GM19438 (cell line): ENCODE data around the gene APBB1IP.
"Not testable (repeated sequence)": the region's sequence is repeated elsewhere in the genome, so short reads cannot be mapped to it uniquely, and the experiment has no call there.

Experiments
- ATAC-seq: cut with Tn5 transposase; IDR thresholded peaks from one replicate; pipeline ENCODE4 v1.9.1; 2021; ENCODE audit warnings: low read depth; ENCODE audit not compliant: unreplicated experiment

Gene APBB1IP

DNA sequence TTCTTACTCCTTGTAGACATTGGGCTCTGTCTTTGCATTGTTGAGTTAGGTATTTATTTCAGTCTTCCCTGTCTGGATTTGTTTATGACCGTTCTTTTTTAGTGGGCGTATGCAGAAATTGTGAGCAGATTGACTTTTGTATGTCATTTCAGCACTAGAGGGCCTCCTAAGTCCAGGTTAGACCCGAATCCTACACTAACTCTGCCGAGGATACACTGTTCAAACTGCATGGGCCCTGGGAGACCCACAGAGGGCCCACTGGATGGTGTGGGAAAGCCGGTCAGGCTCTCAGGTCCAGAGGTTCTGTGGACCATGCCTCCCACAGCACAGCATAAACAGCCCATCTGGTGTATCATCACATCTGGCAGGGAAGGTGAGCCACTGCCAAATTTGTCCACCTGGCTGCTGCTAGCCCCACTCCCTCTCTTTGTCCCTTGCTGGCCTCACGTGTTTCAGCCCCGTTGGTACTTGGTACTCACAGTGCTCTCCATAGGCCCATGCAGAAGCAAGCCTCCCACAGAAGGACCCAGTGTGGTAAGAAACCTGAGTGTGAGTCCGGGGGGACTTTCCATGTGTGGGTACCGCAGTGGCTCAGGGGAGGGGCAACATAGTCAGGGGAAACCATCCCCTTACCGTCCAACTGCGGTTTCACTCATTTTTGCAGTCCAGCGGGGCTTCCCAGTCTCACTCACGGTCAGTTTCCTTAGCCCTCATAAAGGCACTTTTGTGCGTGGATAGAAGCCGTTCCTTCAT lies 112.8 kb downstream of the APBB1IP start:
- ATAC-seq, result no peak

DNA sequence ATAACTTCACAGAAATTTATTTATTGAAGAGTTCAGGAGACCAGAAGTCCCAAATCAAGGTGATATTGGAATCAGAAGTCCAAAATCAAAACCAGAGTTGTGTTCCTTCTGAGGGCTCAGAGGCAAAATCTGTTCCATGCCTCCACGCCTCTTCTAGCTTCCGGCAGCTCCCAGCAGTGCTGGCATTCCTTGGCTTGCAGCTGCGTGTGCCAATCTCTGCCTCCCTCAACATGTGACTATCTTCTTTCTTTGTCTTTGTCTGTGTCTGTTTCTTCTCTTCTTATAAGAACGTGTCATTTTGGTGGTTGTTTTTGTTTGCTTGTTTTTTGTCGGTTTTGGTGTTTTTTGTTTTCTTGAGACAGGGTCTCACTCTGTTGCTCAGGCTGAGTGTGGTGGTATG lies 116.1 kb downstream of the APBB1IP start:
- ATAC-seq, result no peak

DNA sequence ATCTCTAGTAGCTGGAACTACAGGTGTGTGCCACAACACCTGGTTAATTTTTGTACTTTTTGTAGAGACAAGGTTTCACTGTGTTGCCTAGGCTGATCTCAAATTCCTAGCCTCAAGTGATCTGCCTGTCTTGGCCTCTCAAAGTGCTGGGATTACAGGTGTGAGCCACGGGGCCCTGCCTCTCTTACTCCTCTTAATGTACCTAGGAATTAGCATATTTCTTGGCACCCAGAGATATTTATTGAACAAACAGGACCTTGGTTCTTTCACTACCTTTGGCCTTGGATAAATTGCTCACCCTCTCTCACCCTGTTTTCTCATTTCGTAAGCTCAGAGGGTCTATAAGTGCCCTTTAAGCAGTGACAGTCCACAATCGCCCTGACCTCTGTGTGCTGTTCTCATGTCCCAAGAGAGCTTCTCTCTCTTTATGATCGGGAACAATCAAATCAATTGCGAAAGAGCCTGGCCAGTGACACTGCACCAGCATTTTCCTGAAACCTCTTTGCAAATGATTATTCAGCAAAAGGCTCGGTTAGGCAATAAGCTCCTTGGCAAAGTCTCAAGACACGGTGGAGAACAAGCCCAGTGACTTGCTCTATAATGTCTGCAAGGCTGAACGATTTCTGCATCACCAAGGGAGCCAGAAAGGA lies 117.7 kb downstream of the APBB1IP start:
- no peak for ATAC-seq

DNA sequence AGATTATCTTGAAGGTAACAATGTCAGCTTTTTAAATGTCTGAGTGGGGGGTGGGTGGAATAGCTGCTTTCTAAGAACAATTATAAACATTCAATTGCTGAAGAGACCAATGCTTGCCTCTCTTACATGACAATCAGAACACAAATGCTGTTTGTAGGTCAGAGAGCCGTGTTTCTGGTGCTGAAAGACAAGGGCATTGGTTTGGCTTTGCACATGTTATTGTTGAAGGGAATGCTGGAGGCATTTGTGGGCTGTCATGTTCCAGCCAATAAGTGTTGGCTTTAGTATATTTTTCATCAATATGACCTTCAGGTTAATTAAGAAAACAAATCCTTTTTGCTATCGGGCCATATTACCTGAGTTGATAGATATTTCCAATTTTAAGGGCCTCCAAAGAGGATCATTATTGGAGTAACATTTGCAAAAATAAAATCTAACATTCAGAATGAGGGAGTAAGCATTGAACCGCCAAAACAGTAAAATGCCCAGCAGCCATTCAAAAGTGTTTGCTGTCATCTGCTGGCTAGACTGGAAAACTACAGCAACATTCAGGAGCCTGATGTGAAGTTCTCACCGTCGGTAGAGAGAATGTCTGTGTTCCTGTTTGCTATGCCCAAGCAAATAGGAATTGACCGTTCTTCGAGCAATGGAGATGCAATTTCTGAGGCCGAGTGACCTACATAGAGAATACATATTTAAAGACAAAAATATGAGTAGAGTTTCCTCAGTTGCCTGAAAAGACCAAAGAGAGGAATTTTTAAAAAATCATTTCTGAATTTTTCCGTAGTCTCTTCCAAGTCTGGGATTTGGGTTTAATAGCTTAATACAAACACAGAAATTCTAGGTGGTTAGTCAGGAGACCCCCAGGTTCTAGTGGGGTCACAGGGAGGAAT lies 118.9 kb downstream of the APBB1IP start:
- ATAC-seq, result no peak

DNA sequence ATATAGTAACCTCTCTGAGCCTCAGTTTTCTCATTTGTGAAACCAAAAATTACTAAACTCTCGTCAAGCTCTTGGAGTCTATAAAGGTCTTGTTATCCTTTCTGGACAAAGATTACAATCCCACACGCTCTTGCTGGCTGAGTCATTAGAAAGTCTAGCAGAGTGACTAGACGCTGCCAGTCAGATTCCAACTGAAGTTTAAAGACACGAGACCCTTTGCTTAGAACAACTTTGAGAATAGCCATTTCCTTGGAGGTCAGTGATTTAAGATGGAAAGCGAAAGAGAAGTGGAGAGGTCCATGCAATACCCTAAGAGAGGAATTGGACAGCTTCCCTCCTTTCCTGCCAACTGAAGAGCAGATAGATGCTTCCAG lies 119.5 kb downstream of the APBB1IP start:
- no peak for ATAC-seq

DNA sequence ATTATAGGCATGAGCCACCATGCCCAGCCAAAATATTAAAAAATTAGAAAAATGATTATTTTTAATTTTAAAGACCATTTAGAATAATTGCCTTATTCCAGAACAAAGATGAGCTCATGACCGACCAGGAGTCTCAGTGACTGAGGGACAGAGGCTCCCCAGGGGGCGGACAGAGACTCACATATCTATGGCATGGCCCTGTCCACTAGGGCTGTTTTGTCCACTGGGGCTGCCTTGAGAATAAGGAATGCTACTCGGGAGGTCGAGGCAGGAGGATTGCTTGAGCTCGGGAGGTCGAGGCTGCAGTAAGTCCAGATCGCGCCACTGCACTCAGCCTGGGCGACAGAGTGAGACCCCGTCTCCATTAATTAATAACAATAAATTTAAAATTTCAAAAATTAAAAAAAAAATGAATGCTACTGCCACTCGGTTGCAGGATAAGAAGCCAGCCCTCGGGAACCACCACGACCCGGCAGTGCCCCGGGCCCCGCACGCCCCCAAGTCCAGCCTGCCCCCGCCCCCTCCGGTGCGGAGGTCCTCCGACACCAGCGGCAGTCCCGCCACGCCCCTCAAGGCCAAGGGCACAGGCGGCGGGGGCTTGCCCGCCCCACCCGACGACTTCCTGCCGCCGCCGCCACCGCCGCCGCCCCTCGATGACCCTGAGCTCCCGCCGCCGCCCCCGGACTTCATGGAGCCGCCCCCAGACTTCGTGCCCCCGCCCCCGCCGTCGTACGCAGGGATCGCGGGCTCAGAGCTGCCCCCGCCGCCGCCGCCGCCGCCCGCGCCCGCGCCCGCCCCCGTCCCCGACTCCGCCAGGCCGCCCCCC lies 128.6 kb downstream of the APBB1IP start:
- ATAC-seq, result no peak

DNA sequence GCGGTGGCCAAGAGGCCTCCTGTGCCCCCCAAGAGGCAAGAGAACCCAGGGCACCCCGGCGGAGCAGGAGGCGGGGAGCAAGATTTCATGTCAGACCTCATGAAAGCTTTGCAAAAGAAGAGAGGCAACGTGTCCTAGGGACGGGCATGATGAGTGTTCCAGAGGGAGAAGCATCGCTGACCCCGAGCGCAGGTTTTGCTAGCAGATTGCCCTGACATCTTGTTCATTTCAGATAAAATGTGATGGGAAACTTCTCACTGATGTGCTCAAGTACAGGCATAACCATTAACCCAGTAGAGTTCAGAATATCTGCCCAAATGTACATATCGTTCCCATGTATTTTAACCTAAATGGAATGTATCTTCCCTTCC lies 129.2 kb downstream of the APBB1IP start:
- no peak for ATAC-seq

DNA sequence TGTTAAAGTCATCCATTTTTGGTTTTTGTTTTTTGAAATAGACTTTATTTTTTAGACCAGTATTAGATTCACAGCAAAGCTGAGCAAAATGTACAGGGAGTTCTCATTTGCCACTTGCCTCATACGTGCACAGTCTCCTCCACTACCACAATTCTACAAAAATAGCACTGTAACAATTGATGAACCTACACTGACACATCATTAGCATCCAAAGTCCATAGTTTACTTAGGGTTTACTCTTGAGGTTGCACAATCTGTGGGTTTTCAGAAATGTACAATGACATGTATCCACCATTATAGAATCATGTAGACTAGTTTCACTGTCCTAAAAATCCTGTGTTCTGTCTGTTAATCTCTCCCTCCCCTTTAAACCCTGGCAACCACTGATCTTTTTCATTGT lies 133.5 kb downstream of the APBB1IP start:
- no peak for ATAC-seq

DNA sequence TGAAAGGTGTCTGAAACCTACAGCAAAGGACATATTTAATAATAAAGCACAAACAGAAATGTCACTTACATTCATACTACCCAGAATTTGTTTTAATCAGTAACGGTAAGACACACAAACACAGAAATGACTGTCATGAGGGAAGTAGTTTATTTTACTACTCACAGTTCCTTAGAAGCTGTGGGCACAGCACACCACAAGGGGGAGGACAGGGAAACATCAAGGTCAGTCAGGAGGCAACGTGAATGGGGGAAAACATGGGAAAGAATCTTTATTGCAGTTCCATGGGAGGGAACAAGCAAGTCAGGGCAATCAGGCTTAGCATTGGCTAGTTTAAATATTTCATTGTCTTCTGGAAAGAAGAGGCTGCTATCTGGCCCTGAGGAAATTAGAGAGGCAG lies 135.5 kb downstream of the APBB1IP start:
- no peak for ATAC-seq

DNA sequence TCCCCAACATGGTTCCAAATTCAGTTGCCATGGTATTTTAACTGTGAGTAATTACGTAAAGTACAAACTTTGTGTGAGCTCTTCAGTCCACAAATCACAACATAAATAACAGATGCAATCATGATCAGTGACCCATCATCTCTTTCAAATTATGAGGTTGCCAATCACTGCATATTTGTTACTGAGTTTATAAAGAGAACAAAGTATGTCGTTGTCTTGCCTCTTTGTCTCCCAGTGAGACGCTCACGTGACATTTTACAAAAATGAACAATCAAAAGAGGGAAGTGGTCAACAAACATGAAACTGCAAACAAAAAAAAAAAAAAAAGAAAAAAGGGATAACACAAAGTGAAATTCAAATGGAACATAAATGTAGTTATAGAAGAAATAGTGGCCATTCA lies 136.6 kb downstream of the APBB1IP start:
- peak; percentile 83 for ATAC-seq

DNA sequence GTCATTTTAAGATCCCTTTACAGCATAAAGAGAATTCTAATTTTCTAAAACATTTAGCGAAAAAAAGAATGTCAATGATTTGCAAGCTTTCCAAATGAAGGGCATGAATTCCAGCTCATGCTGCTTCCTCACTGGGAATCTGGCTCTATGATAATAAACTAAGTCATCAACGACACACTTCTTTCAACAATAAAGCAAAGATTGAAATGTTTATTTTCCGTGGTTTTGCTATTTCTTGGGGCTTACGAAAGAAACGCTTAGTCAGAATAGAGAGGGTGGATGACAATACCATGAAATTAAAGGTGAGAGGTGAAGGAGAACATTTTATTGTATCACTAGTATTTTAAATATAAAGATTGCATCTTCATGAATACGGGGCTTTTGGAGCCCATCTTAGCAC lies 140.2 kb downstream of the APBB1IP start:
- not testable (repeated sequence) for ATAC-seq

DNA sequence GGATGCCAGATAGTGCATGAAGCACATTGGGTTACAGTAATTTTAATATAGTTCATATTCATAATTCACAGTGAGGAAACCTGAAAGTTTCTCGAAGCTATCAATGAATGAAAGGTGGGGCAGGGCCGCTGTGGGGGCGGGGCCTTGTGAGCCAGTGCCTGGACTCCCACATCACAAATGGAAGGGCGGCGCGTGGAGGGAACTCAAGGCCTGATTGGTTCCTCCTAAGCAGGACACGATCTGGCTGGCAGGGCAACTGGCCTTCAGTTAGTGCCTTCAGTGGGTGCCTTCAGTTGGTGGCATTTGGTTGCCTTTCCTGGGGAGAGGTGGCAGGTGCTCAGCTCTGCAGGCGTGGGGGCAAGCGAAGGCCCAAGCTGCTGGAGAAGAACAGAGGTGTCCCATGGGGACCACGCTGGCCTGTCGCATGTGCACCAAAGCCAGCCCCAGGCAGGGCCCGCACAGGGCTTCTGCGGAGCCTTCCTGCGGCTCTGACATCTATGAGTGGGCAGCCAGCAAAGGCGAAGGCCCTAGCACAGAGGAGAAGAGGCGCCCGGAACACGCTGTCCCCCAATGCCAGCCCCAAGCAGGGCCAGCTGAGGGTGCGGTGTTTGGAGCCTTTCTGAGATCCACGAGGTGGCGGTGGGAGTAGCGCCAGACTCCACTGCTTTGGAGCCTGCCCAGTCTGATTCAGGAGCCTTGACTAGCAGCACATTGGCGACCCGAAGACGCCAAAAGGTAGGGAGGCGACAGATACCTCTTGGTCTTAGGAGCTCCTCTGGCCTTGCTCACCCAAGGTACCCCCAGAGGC lies 141.3 kb downstream of the APBB1IP start:
- ATAC-seq, result no peak

DNA sequence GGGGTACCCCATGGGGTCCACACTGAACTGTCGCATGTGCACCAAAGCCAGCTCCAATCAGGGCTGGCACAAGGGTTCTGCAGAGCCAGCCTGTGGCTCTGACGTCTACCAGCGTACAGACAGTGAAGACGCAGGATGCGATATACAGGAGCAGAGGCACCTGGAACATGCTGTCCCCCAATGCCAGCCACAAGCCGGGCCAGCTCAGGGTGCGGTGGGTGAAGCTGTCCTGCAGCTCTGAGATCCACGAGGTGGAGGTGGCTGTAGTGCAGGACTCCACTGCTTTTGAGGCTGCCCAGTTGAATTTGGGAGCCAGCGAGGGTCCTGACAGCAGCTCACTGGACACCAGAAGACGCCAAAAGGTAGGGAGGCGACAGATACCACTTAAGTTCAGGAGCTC lies 148.1 kb downstream of the APBB1IP start:
- no peak for ATAC-seq

DNA sequence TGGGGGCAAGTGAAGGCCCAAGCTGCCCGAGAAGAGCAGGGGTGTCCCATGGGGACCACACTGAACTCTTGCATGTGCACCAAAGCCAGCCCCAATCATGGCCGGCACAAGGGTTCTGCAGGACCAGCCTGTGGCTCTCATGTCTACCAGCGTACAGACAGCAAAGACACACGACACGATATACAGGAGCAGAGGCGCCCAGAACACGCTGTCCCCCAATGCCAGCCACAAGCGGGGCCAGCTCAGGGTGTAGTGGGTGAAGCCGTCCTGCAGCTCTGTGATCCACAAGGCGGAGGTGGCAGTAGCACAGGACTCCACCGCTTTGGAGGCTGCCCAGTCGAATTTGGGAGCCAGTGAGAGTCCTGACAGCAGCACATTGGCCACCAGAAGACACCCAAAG lies 150.5 kb downstream of the APBB1IP start:
- no peak for ATAC-seq

DNA sequence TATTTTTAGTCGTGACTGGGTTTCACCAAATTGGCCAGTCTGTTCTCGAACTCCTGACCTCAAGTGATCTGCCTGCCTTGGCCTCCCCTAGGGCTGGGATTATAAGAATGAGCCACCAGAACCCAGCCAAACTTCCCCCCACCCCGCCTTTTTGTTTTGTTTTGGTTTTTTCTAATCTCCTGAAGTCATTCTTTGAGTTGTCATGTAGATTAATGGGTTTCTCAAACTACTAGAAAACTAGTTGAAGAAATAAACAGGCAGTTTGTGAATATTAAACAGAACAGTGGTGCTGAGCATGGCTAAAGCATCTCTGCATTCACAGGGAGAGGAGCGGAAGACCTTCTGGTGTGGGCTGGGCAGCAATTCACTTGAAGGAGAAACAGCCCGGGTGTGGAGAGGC lies 151.7 kb downstream of the APBB1IP start:
- ATAC-seq, result not testable (repeated sequence)

DNA sequence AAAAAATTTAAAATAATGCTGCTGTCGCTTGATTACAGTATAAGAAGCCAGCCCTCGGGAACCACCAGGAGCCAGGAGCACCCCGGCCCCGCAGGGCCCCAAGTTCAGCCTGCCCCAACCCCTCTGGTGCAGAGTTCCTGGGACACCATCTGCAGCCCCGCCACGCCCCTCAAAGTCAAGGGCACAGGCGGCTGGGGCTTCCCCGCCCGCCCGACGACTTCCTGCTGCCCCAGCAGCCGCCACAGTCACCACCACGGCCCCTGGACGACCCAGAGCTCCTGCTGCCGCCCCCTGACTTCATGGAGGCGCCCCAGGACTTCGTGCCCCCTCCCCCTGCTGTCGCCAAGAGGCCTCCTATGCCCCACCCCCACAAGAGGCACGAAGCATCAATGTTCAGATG lies 155.8 kb downstream of the APBB1IP start:
- ATAC-seq, result peak; percentile 94

DNA sequence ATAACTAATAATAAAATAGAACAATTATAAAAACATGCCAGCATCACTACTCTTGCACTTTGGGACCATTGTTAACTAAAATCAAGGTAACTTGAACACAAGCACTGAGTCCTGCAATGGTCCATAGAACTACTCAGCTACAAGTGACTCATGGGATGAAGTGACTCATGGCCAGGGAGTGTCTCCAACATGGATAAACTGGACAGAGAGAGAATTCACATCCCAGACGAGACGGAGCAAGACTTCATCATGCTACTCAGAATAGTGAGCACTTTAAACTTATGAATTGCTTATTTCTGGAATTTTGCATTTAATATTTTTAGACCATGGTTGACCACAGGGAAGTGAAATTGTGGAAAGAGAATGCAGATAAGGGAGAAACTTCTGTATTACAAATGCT lies 165.1 kb downstream of the APBB1IP start:
- ATAC-seq, result not testable (repeated sequence)

DNA sequence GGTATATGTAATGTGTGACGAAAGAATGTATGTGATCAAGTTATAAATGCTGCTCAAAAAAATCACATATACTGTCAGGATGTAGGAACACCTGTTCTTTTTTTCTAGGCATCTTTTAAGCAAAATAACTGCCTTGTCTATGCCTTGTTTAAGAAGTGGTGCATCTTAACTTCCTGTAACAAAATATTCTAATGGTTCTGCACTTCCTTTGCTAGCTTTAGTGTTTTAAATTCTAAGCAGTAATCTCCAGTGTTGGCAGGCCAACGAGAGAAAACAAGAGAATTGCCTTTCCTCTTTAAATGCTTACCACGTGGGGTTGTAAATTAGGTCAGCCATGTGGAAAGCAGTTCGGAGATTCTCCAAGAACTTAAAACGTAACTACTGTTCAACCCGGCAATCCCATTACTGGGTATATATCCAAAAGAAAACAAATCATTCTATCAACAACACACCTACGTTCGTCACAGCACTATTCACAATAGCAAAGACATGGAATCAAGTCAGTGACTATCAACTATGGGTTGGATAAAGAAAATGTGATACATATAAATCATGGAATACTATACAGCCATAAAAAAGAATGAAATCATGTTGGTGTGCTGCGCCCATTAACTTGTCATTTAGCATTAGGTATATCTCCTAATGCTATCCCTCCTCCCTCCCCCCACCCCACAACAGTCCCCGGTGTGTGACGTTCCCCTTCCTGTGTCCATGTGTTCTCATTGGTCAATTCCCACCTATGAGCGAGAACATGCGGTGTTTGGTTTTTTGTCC lies 166.4 kb downstream of the APBB1IP start:
- ATAC-seq, result not testable (repeated sequence)

DNA sequence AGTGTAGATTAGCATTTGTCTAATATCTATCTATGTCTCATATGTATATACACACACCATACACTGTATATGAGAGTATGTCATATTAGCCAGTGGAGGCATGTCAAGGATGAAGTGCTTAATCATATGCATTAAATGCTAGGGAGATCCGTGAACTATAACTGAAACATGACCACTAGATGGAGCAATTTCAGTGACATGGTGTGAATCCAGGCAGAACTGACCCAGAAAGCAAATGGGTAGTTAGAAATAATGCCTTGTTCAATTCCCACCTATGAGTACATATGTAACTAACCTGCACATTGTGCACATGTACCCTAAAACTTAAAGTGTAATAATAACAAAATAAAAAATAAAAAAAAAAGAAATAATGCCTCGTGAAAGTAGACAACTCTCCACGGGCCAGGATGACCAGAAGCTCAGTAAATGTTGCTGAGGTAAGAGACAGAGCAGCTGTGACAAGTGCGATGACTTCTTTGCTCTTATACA lies 168.3 kb downstream of the APBB1IP start:
- peak; percentile 81 for ATAC-seq
